Loucy (cell line): ENCODE measurements around the gene RAB1A.
"Not testable (repeated sequence)": the region's sequence is repeated elsewhere in the genome, so short reads cannot be mapped to it uniquely, and the experiment has no call there.

ENCODE experiments used
- H2AFZ ChIP-seq: fragments of 200-600 bp; sonication (generic); 2 replicates; pipeline ENCODE4 v1.6.0; 2016; ENCODE audit warnings: antibody characterized with exemption, mild to moderate bottlenecking, low read length, moderate library complexity
- H3F3A ChIP-seq: fragments of 200-600 bp; 2 replicates; pipeline ENCODE4 v1.6.0; 2016; ENCODE audit warnings: antibody characterized with exemption, low read depth, mild to moderate bottlenecking
- H3K27me3 ChIP-seq: fragments of 200-600 bp; sonication (generic); 2 replicates; pipeline ENCODE4 v1.6.1; 2014; ENCODE audit warnings: low read length, mild to moderate bottlenecking; ENCODE audit not compliant: insufficient read depth, poor library complexity, severe bottlenecking
- H3K36me3 ChIP-seq: fragments of 200-600 bp; sonication (generic); 2 replicates; pipeline ENCODE4 v1.6.1; 2016; ENCODE audit warnings: low read length; ENCODE audit not compliant: insufficient read depth
- H3K4me1 ChIP-seq: fragments of 200-600 bp; sonication (generic); 2 replicates; pipeline ENCODE4 v1.5.1; 2014; ENCODE audit warnings: low read length, mild to moderate bottlenecking; ENCODE audit not compliant: insufficient read depth, poor library complexity, severe bottlenecking
- H3K4me2 ChIP-seq: fragments of 200-600 bp; sonication (generic); 2 replicates; pipeline ENCODE4 v1.6.0; 2014; ENCODE audit warnings: antibody characterized with exemption, low read length, low read depth, mild to moderate bottlenecking; ENCODE audit not compliant: poor library complexity, severe bottlenecking
- H3K4me3 ChIP-seq: fragments of 200-600 bp; sonication (generic); 2 replicates; pipeline ENCODE4 v1.5.1; 2014; ENCODE audit warnings: low read length, mild to moderate bottlenecking, mixed read lengths; ENCODE audit not compliant: poor library complexity, severe bottlenecking
- H3K79me2 ChIP-seq: fragments of 200-600 bp; sonication (generic); 2 replicates; pipeline ENCODE4 v1.6.1; 2014; ENCODE audit warnings: low read length; ENCODE audit not compliant: insufficient read depth
- H3K9ac ChIP-seq: fragments of 200-600 bp; sonication (generic); 2 replicates; pipeline ENCODE4 v1.6.0; 2014; ENCODE audit warnings: mild to moderate bottlenecking, low read depth, low read length, moderate library complexity; ENCODE audit not compliant: poor library complexity, severe bottlenecking
- H3K9me2 ChIP-seq: fragments of 200-600 bp; sonication (generic); replicated peaks from 2 replicates; pipeline ENCODE4 v1.6.1; 2016; ENCODE audit warnings: low read depth, low read length, mixed read lengths
- H3K9me3 ChIP-seq: fragments of 200-600 bp; sonication (generic); 2 replicates; pipeline ENCODE4 v1.6.1; 2014; ENCODE audit warnings: mild to moderate bottlenecking, antibody characterized with exemption, low read length, low read depth; ENCODE audit not compliant: insufficient read depth
- H4K20me1 ChIP-seq: fragments of 200-600 bp; sonication (generic); 2 replicates; pipeline ENCODE4 v1.6.0; 2014; ENCODE audit warnings: antibody characterized with exemption, low read length, mild to moderate bottlenecking; ENCODE audit not compliant: insufficient read depth, poor library complexity, severe bottlenecking
- EZH2phosphoT487 ChIP-seq: fragments of 200-600 bp; IDR thresholded peaks from 2 replicates; pipeline ENCODE4 v1.6.1; 2018; ENCODE audit warnings: antibody characterized with exemption, mild to moderate bottlenecking, moderate library complexity, borderline replicate concordance
- TF ChIP-seq, protein P1 (sequence below): fragments of 200-600 bp; sonication (generic); conservative IDR thresholded peaks from 2 replicates; pipeline ENCODE4 v1.5.1; 2014; ENCODE audit warnings: mild to moderate bottlenecking, antibody characterized with exemption, low read length

RAB1A gene

DNA sequence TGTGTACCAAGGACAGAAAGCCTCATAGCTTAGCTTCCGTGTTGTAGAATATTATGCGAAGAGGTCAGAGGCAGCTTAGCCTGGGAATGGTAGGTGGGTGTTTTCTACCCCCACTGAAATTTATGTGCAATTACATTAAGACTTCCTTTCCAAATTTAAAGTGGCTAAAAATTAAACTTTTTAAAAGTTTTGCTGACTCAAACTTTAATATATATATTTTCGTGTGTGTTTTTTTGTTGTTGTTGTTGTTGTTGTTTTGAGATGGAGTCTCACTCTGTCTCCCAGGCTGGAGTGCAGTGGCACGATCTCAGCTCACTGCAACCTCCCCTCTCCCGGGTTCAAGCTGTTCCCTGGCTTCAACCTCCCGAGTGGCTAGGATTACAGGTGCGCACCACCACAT is 4.3 kb upstream of the RAB1A start:
- peaks cover 7% of the 10 kb centered on the region for H3K79me2 ChIP-seq
- peaks cover 7% of the 10 kb centered on the region for H4K20me1 ChIP-seq
- no peak overlapping the region for H2AFZ ChIP-seq
- TF ChIP-seq EZH2phosphoT487, result no peak
- TF ChIP-seq, protein P1, sequence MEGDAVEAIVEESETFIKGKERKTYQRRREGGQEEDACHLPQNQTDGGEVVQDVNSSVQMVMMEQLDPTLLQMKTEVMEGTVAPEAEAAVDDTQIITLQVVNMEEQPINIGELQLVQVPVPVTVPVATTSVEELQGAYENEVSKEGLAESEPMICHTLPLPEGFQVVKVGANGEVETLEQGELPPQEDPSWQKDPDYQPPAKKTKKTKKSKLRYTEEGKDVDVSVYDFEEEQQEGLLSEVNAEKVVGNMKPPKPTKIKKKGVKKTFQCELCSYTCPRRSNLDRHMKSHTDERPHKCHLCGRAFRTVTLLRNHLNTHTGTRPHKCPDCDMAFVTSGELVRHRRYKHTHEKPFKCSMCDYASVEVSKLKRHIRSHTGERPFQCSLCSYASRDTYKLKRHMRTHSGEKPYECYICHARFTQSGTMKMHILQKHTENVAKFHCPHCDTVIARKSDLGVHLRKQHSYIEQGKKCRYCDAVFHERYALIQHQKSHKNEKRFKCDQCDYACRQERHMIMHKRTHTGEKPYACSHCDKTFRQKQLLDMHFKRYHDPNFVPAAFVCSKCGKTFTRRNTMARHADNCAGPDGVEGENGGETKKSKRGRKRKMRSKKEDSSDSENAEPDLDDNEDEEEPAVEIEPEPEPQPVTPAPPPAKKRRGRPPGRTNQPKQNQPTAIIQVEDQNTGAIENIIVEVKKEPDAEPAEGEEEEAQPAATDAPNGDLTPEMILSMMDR, result no peak
- H3K27me3 ChIP-seq, result no peaks in the 10 kb centered on the region
- 0 out of 2 replicates have a peak, but pooled peaks cover 3% of the 10 kb centered on the region for H3F3A ChIP-seq
- no peak overlapping the region for H3K9ac ChIP-seq
- no peaks in the 10 kb centered on the region for H3K9me3 ChIP-seq
- no peaks in the 10 kb centered on the region for H3K36me3 ChIP-seq
- H3K4me1 ChIP-seq, result peaks cover 6% of the 10 kb centered on the region
- no peak overlapping the region for H3K4me3 ChIP-seq
- H3K9me2 ChIP-seq, result no peaks in the 10 kb centered on the region
- no peak overlapping the region for H3K4me2 ChIP-seq

DNA sequence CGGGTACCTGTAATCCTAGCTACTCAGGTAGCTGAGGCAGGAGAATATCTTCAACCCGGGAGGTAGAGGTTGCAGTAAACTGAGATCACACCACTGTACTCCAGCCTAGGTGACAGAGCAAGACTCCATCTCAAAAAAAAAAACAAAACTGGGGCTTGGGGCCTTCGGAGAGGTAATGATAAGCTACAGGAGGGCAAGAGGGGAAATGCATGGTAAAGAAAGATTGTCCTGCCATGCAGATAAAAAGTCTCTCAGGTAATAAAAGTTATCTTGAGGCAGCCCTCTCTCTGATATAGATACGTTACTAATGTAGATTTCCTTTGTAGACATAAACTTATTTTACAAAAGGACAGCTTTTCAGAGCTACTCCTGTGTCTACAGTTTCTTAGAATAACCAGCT is 3.7 kb upstream of the RAB1A start:
- Histone ChIP-seq H4K20me1 (peaks cover 12% of the 10 kb centered on the region), H3K4me1 (peaks cover 6% of the 10 kb centered on the region), H3K4me3 (no peak overlapping the region), H3K9me3 (no peaks in the 10 kb centered on the region), H3K9me2 (no peaks in the 10 kb centered on the region), H3K79me2 (peaks cover 13% of the 10 kb centered on the region), H3K27me3 (no peaks in the 10 kb centered on the region), H2AFZ (no peak overlapping the region), H3K36me3 (no peaks in the 10 kb centered on the region), H3K4me2 (no peak overlapping the region), H3K9ac (no peak overlapping the region), H3F3A (0 out of 2 replicates have a peak, but pooled peaks cover 3% of the 10 kb centered on the region)
- TF ChIP-seq, protein P1, result no peak
- no peak for TF ChIP-seq EZH2phosphoT487

DNA sequence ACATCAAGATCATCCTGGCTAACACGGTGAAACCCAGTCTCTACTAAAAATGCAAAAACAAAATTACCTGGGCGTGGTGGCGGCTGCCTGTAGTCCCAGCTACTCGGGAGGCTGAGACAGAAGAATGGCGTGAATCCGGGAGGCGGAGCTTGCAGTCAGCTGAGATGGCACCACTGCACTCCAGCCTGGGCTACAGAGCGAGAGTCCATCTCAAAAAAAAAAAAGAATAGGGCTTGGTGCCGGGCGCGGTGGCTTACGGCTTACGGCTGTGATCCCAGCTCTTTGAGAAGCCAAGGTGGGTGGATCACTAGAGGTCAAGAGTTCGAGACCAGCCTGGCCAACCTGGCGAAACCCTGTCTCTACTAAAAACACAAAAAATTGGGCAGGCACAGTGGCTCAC is 3.0 kb upstream of the RAB1A start:
- not testable (repeated sequence) for H3K4me1 ChIP-seq, H3K4me3 ChIP-seq, H3K9ac ChIP-seq, H3K36me3 ChIP-seq, H3K9me2 ChIP-seq, H3K4me2 ChIP-seq, H2AFZ ChIP-seq, H3K27me3 ChIP-seq, H3F3A ChIP-seq, H3K9me3 ChIP-seq
- peaks cover 19% of the 10 kb centered on the region for H4K20me1 ChIP-seq
- H3K79me2 ChIP-seq, result peaks cover 20% of the 10 kb centered on the region

DNA sequence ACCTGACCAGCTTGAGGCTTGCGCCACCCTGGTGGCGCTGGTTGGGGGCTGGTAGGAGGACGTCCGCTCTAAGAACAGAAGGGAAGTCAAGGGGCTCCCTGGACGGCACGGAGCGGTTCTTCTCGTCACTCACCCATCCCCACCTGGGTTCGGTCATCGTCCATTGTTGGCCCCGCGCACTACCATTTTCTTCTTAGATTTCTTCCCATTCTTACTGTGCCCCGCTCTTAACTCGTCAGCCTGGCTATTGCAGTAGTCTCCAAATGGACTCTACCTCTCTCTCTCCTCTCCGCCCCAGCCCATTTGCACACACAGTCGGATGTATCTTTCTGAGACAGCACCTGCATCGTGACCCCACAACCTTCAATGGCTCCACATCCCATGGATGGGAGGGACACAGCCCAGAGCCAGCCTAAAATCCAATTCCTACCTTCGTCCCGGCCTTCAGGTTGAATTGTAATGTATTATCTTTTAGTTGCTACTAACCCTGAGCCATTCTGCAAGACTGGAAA is 814 bp upstream of the RAB1A start:
- no peak for TF ChIP-seq EZH2phosphoT487
- TF ChIP-seq, protein P1, result no peak
- H3K9ac ChIP-seq, result peak overlapping the region; percentile 65
- peaks cover 41% of the 10 kb centered on the region for H4K20me1 ChIP-seq
- no peaks in the 10 kb centered on the region for H3K9me3 ChIP-seq
- H3K9me2 ChIP-seq, result no peaks in the 10 kb centered on the region
- H3F3A ChIP-seq, result 0 out of 2 replicates have a peak, but pooled peaks cover 3% of the 10 kb centered on the region
- no peaks in the 10 kb centered on the region for H3K27me3 ChIP-seq
- H3K36me3 ChIP-seq, result no peaks in the 10 kb centered on the region
- peaks cover 15% of the 10 kb centered on the region for H3K4me1 ChIP-seq
- peak overlapping the region; percentile 80 for H3K4me3 ChIP-seq
- peaks cover 42% of the 10 kb centered on the region for H3K79me2 ChIP-seq
- peak overlapping the region; percentile 68 for H2AFZ ChIP-seq
- peak overlapping the region; percentile 70 for H3K4me2 ChIP-seq
